OCI-LY7 (cell line): ENCODE data around the gene AMIGO2. TPM values are rescaled to one million over a fixed set of nuclear protein-coding genes. Genes with fewer than 3 reads are reported as not detected.

Experiments
- BruUV-seq: library from RNA; stranded (reverse); fragments of 400-500 nt; replicated peaks from 2 replicates; lab custom pipeline; 2021; lab: Mats Ljungman, UMichigan
- CTCF ChIA-PET: fragments of 300-600 bp; sonication (Branson Sonifier 250); formaldehyde crosslinking; loops from one replicate; lab custom pipeline; 2022; ENCODE audit warnings: antibody characterized with exemption; ENCODE audit not compliant: unreplicated experiment; lab: Charles Lee
- POLR2A ChIA-PET: fragments of 300-600 bp; sonication (Branson Sonifier 250); formaldehyde crosslinking; loops from one replicate; lab custom pipeline; 2022; ENCODE audit warnings: antibody characterized with exemption; lab: Charles Lee
- DNase-seq: peaks from one replicate; pipeline ENCODE4 v3.0.0-alpha.2; 2015; ENCODE audit warnings: low spot score
- H2AFZ ChIP-seq: fragments of 200-600 bp; sonication (generic), shearing (Covaris generic); 2 replicates; pipeline ENCODE4 v1.6.1; 2014; ENCODE audit warnings: mild to moderate bottlenecking, antibody characterized with exemption, low read length, moderate library complexity
- H3K27ac ChIP-seq: fragments of 200-600 bp; sonication (generic); 2 replicates; pipeline ENCODE4 v1.5.1; 2014; ENCODE audit warnings: mixed run types, low read depth, mild to moderate bottlenecking, moderate library complexity, low read length, inconsistent platforms; ENCODE audit not compliant: poor library complexity, severe bottlenecking
- H3K36me3 ChIP-seq: fragments of 200-600 bp; sonication (generic); 2 replicates; pipeline ENCODE4 v1.6.1; 2014; ENCODE audit warnings: mild to moderate bottlenecking, antibody characterized with exemption, low read length, moderate library complexity, mixed read lengths; ENCODE audit not compliant: insufficient read depth
- H3K4me1 ChIP-seq: fragments of 200-600 bp; sonication (generic); 2 replicates; pipeline ENCODE4 v1.5.1; 2014; ENCODE audit warnings: mild to moderate bottlenecking, low read length; ENCODE audit not compliant: insufficient read depth, poor library complexity, severe bottlenecking
- H3K4me2 ChIP-seq: fragments of 200-600 bp; sonication (generic); 2 replicates; pipeline ENCODE4 v1.6.1; 2014; ENCODE audit warnings: mild to moderate bottlenecking, low read length
- H3K4me3 ChIP-seq: fragments of 200-600 bp; sonication (generic); 2 replicates; pipeline ENCODE4 v1.5.1; 2014; ENCODE audit warnings: mild to moderate bottlenecking, low read depth, low read length; ENCODE audit not compliant: poor library complexity, severe bottlenecking
- H3K79me2 ChIP-seq: fragments of 200-600 bp; sonication (generic); 2 replicates; pipeline ENCODE4 v1.6.1; 2016; ENCODE audit warnings: low read depth, mild to moderate bottlenecking, low read length, moderate library complexity, mixed read lengths; ENCODE audit not compliant: insufficient read depth
- H3K9me2 ChIP-seq: fragments of 200-600 bp; sonication (generic); 2 replicates; pipeline ENCODE4 v1.6.1; 2016; ENCODE audit warnings: mild to moderate bottlenecking, low read length, mixed read lengths; ENCODE audit not compliant: insufficient read depth
- H3K9me3 ChIP-seq: fragments of 200-600 bp; sonication (generic); 2 replicates; pipeline ENCODE4 v1.6.1; 2014; ENCODE audit warnings: mild to moderate bottlenecking, mixed run types, low read length, mixed read lengths
- H4K20me1 ChIP-seq: fragments of 200-600 bp; sonication (generic); 2 replicates; pipeline ENCODE4 v1.6.1; 2014; ENCODE audit warnings: mild to moderate bottlenecking, antibody characterized with exemption, low read length, moderate library complexity, mixed read lengths; ENCODE audit not compliant: insufficient read depth
- EZH2phosphoT487 ChIP-seq: fragments of 200-600 bp; sonication (generic); IDR thresholded peaks from 2 replicates; pipeline ENCODE4 v1.6.1; 2018; ENCODE audit warnings: low read depth, borderline replicate concordance, mild to moderate bottlenecking, mixed run types, antibody characterized with exemption, low read length, moderate library complexity, mixed read lengths
- intact Hi-C: fragments of 100-400 bp; cut with micrococcal nuclease; formaldehyde crosslinking; loops from one replicate; pipeline ENCODE4 v1.10.0; 2022; ENCODE audit not compliant: unreplicated experiment
- total RNA-seq, 2 experiments: library from RNA; depleted of rRNA in 1 of 2; stranded (reverse); fragments of >200 nt in 1 of 2; shearing (Covaris generic) in 1 of 2; gene quantifications; 2 replicates each; pipeline ENCODE4 v1.2.3, GENCODE V29; 2014 to 2022
- TF ChIP-seq, protein P1 (sequence below): fragments of 200-600 bp; sonication (generic); conservative IDR thresholded peaks from 2 replicates; pipeline ENCODE4 v1.5.1; 2014; ENCODE audit warnings: mild to moderate bottlenecking, antibody characterized with exemption, low read length, moderate library complexity, mixed read lengths

The AMIGO2 gene
- total RNA-seq, 2 experiments from 2014 or later = not detected

- Histone ChIP-seq H3K9me2 (no peaks in the 10 kb centered on the region), H3K4me1 (no peaks in the 10 kb centered on the region), H3K27ac (no peak overlapping the region), H2AFZ (no peak overlapping the region), H3K4me3 (no peak overlapping the region), H3K79me2 (no peaks in the 10 kb centered on the region), H3K36me3 (no peaks in the 10 kb centered on the region), H4K20me1 (no peaks in the 10 kb centered on the region), H3K4me2 (no peak overlapping the region), H3K9me3 (no peaks in the 10 kb centered on the region)
- ChIA-PET CTCF (no interaction called here), POLR2A (interaction anchor here (0.6 to 0.9 kb wide), 4 partner anchors 25 to 1190 kb away, joined by 3 to 6 read pairs (median 4); no protein-coding TSS in a partner anchor)
- no peak for TF ChIP-seq EZH2phosphoT487
- TF ChIP-seq, protein P1, sequence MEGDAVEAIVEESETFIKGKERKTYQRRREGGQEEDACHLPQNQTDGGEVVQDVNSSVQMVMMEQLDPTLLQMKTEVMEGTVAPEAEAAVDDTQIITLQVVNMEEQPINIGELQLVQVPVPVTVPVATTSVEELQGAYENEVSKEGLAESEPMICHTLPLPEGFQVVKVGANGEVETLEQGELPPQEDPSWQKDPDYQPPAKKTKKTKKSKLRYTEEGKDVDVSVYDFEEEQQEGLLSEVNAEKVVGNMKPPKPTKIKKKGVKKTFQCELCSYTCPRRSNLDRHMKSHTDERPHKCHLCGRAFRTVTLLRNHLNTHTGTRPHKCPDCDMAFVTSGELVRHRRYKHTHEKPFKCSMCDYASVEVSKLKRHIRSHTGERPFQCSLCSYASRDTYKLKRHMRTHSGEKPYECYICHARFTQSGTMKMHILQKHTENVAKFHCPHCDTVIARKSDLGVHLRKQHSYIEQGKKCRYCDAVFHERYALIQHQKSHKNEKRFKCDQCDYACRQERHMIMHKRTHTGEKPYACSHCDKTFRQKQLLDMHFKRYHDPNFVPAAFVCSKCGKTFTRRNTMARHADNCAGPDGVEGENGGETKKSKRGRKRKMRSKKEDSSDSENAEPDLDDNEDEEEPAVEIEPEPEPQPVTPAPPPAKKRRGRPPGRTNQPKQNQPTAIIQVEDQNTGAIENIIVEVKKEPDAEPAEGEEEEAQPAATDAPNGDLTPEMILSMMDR = no peak
- intact Hi-C loops = no loop called here
- BruUV-seq = no TSS peak
- no peak for DNase-seq
These were observed 15.9 kb upstream of the AMIGO2 start for GRCh38 chr12:47095446-47096236.

DNA sequence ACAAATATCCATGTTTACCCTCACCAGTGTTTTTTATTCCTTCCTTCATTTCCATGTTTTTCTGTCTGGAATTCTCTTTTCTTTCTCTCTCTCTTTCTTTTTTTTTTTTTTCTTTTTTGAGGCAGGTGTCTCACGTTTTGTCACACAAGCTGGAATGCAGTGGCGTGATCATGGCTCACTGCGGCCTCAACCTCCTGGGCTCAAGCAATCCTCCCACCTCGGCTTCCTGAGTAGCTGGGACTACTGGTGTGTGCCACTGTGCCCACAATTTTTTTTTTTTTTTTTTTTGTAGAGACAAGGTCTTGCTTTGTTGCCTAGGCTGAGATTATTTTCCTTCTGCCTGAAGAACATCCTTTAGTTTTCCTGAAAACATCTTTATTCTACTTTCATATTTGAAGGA is 15.0 kb upstream of the AMIGO2 start:
- Histone ChIP-seq H3K9me3 (no peaks in the 10 kb centered on the region), H3K4me2 (no peak overlapping the region), H3K27ac (no peak overlapping the region), H3K4me3 (no peak overlapping the region), H4K20me1 (no peaks in the 10 kb centered on the region), H3K36me3 (no peaks in the 10 kb centered on the region), H3K79me2 (no peaks in the 10 kb centered on the region), H2AFZ (no peak overlapping the region), H3K9me2 (no peaks in the 10 kb centered on the region), H3K4me1 (no peaks in the 10 kb centered on the region)
- DNase-seq = no peak
- intact Hi-C loops = no loop called here
- TF ChIP-seq, protein P1 = no peak
- TF ChIP-seq EZH2phosphoT487 = no peak
- BruUV-seq = no TSS peak
- ChIA-PET CTCF (no interaction called here), POLR2A (interaction anchor here (0.7 to 0.9 kb wide), 3 partner anchors 26 to 1189 kb away, joined by 3 to 6 read pairs (median 6); no protein-coding TSS in a partner anchor)

DNA sequence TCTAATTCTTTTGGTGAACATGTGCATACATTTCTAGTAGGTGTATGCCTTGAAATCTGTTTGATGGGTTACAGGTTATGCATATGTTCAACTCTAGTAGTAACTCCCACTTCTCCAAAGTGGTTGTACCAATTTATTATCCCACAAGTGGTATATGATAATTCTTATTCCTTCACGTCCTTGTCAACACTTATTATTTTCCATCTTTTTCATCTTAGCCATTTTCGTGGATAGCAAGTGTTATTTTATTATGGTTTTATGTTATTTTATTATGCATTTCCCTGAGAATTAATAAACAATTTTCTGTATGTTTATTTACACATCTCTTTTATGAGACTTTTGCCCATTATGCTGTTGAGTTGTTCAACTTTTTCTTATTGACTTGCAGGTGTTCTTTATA is 11.2 kb upstream of the AMIGO2 start:
- H4K20me1 ChIP-seq = no peaks in the 10 kb centered on the region
- no peak overlapping the region for H2AFZ ChIP-seq
- TF ChIP-seq, protein P1 = no peak
- TF ChIP-seq EZH2phosphoT487 = no peak
- no peaks in the 10 kb centered on the region for H3K36me3 ChIP-seq
- H3K9me2 ChIP-seq = no peaks in the 10 kb centered on the region
- ChIA-PET POLR2A (no interaction called here), CTCF (no interaction called here)
- H3K4me1 ChIP-seq = no peaks in the 10 kb centered on the region
- H3K27ac ChIP-seq = no peak overlapping the region
- intact Hi-C loops = no loop called here
- H3K79me2 ChIP-seq = no peaks in the 10 kb centered on the region
- H3K9me3 ChIP-seq = no peaks in the 10 kb centered on the region
- DNase-seq = no peak
- H3K4me3 ChIP-seq = no peak overlapping the region
- no peak overlapping the region for H3K4me2 ChIP-seq
- BruUV-seq = no TSS peak
